NB4 (cell line): Measurements from ENCODE around the gene RNU4-1.

ENCODE experiments used
- DNase-seq: peaks from one replicate; pipeline ENCODE4 v3.0.0; 2010; ENCODE audit warnings: low read depth
- H3K4me3 ChIP-seq: one replicate; pipeline ENCODE4 v1.5.1; 2011; ENCODE audit warnings: mild to moderate bottlenecking, low read depth, low read length, moderate library complexity
- CTCF ChIP-seq: IDR thresholded peaks from one replicate; pipeline ENCODE4 v1.5.1; 2012; ENCODE audit warnings: low read depth, low read length
- MAX ChIP-seq: IDR thresholded peaks from 2 replicates; pipeline ENCODE4 v1.6.1; 2011; ENCODE audit warnings: low read depth, low read length
- MYC ChIP-seq: IDR thresholded peaks from 2 replicates; pipeline ENCODE4 v1.6.1; 2011; ENCODE audit warnings: low read depth, low read length
- POLR2A ChIP-seq: IDR thresholded peaks from 2 replicates; pipeline ENCODE4 v1.6.1; 2011; ENCODE audit warnings: mild to moderate bottlenecking; ENCODE audit not compliant: insufficient read length; ENCODE audit errors: extremely low read depth

RNU4-1 gene

GRCh38 chr12:120262852-120263747 lies 29.9 kb downstream of the RNU4-1 start:
- no peak for DNase-seq
- TF ChIP-seq MAX (0 out of 2 replicates have a peak, but pooled peaks have one; percentile 7), MYC (no peak)
- no peak overlapping the region for H3K4me3 ChIP-seq

- TF ChIP-seq POLR2A: no peak
- no peak for TF ChIP-seq MAX
- TF ChIP-seq CTCF: no peak
- TF ChIP-seq MYC: no peak
- no peak overlapping the region for H3K4me3 ChIP-seq
- no peak for DNase-seq
These were observed 30.8 kb downstream of the RNU4-1 start for GRCh38 chr12:120261951-120262851.

- DNase-seq: no peak
- no peak for TF ChIP-seq MYC
- no peak for TF ChIP-seq CTCF
- TF ChIP-seq MAX: no peak
- TF ChIP-seq POLR2A: no peak
- H3K4me3 ChIP-seq: no peak overlapping the region
These were observed 32.4 kb downstream of the RNU4-1 start for GRCh38 chr12:120260607-120261006.

- DNase-seq: no peak
- no peak overlapping the region for H3K4me3 ChIP-seq
- TF ChIP-seq MAX (no peak), MYC (no peak), CTCF (no peak), POLR2A (no peak)
These were observed 33.4 kb downstream of the RNU4-1 start for GRCh38 chr12:120259418-120260202.

- no peak overlapping the region for H3K4me3 ChIP-seq
- no peak for TF ChIP-seq MAX
- TF ChIP-seq MYC: no peak
- no peak for TF ChIP-seq CTCF
- no peak for TF ChIP-seq POLR2A
- DNase-seq: no peak
These were observed 34.6 kb downstream of the RNU4-1 start for GRCh38 chr12:120258323-120258896.
